ENCODE results near the gene TNFSF10. TPM values are rescaled to one million over a fixed set of nuclear protein-coding genes. Genes with fewer than 3 reads are reported as not detected.
"Not testable (repeated sequence)": the region's sequence is repeated elsewhere in the genome, so short reads cannot be mapped to it uniquely, and the experiment has no call there.

Gene TNFSF10
- total RNA-seq, 1 experiment from 2014 or later, result 0.22 TPM

- ChIA-PET CTCF (interaction anchor here (2.0 kb wide), 1 partner anchor 149 kb away, joined by 5 read pairs; no protein-coding TSS in a partner anchor), POLR2A (no interaction called here)
- Mint-ChIP-seq H3K9me3 (no peaks in the 10 kb centered on the region), H3K4me3 (no peak overlapping the region), H3K4me1 (peaks cover 13% of the 10 kb centered on the region), H3K36me3 (no peaks in the 10 kb centered on the region), H3K27me3 (ENCODE audit: low read depth) (no peaks in the 10 kb centered on the region), H3K27ac (no peak overlapping the region)
- DNase-seq (ENCODE audit: low spot score) (no peak), ATAC-seq (no peak)
- TF ChIP-seq ZNF317 (CRISPR knock-in tag; IDR thresholded peaks at IDR 0.05; ENCODE audit: borderline replicate concordance, low read depth) (no peak), FOXP4 (CRISPR knock-in tag; IDR thresholded peaks at IDR 0.05) (no peak), ZNF671 (CRISPR knock-in tag; IDR thresholded peaks at IDR 0.05) (no peak), GRHL2 (CRISPR knock-in tag; IDR thresholded peaks at IDR 0.05; ENCODE audit: insufficient replicate concordance, severe bottlenecking) (no peak), PRDM15 (CRISPR knock-in tag; IDR thresholded peaks at IDR 0.05) (no peak), CBFB (CRISPR knock-in tag; IDR thresholded peaks at IDR 0.05; ENCODE audit: low read depth) (no peak)
Observed at GRCh38 chr3:172524611-172525010, 1.4 kb upstream of the TNFSF10 start.

GRCh38 chr3:172521837-172522726, 1.1 kb downstream of the TNFSF10 start:
- H3K27me3 Mint-ChIP-seq (ENCODE audit: low read depth); H3K36me3 Mint-ChIP-seq; ATAC-seq; DNase-seq (ENCODE audit: low spot score); H3K4me3 Mint-ChIP-seq; H3K9me3 Mint-ChIP-seq; H3K27ac Mint-ChIP-seq: not testable (repeated sequence)
- peaks cover 14% of the 10 kb centered on the region for H3K4me1 Mint-ChIP-seq
- POLR2A ChIA-PET, result interaction anchor here (1.0 kb wide), 1 partner anchor 104 kb away, joined by 11 read pairs; no protein-coding TSS in a partner anchor
- CTCF ChIA-PET, result interaction anchor here (1.4 to 1.8 kb wide), 2 partner anchors 45 to 74 kb away, joined by 5 to 7 read pairs; no protein-coding TSS in a partner anchor

GRCh38 chr3:172520301-172520831, 2.9 kb downstream of the TNFSF10 start:
- Mint-ChIP-seq H3K9me3 (peaks cover 6% of the 10 kb centered on the region), H3K27me3 (ENCODE audit: low read depth) (no peaks in the 10 kb centered on the region), H3K4me3 (no peak overlapping the region), H3K36me3 (no peaks in the 10 kb centered on the region), H3K4me1 (peaks cover 22% of the 10 kb centered on the region), H3K27ac (no peak overlapping the region)
- POLR2A ChIA-PET, result no interaction called here
- CTCF ChIA-PET, result no interaction called here
- no peak for DNase-seq (ENCODE audit: low spot score)
- no peak for ATAC-seq
- TF ChIP-seq ZNF671 (CRISPR knock-in tag; IDR thresholded peaks at IDR 0.05) (no peak), USF1 (CRISPR knock-in tag; IDR thresholded peaks at IDR 0.05) (no peak), SOX15 (CRISPR knock-in tag; IDR thresholded peaks at IDR 0.05) (no peak), STAT6 (CRISPR knock-in tag; conservative IDR thresholded peaks at IDR 0.05; ENCODE audit: low read depth) (no peak), JUN (CRISPR knock-in tag; IDR thresholded peaks at IDR 0.05) (no peak), NFATC4 (CRISPR knock-in tag; IDR thresholded peaks at IDR 0.05) (no peak)

Data from WTC11 (cell line).